GM12892 (cell line): ENCODE results near the gene KLHL41.

ENCODE experiments used
- POLR2A ChIP-seq: IDR thresholded peaks from 2 replicates; pipeline ENCODE4 v1.6.1; 2011; ENCODE audit warnings: low read depth, low read length, control low read depth
- POLR2AphosphoS5 ChIP-seq: IDR thresholded peaks from 2 replicates; pipeline ENCODE4 v1.6.1; 2011; ENCODE audit warnings: low read depth, low read length, control low read depth
- TAF1 ChIP-seq: IDR thresholded peaks from 2 replicates; pipeline ENCODE4 v1.6.1; 2011; ENCODE audit warnings: low read depth, mild to moderate bottlenecking, control low read depth, low read length, borderline replicate concordance

DNA sequence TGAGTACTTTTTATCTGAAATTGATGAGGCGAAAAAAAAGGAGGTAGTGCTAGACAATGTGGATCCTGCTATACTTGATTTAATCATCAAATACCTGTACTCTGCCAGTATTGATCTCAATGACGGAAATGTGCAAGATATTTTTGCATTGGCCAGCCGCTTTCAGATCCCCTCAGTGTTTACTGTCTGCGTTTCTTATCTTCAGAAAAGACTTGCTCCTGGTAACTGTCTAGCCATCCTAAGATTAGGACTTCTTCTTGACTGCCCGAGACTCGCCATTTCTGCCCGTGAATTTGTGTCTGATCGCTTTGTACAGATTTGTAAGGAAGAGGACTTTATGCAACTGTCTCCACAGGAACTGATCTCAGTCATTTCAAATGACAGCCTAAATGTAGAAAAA is 453 bp downstream of the KLHL41 start:
- no peak for TF ChIP-seq POLR2AphosphoS5
- no peak for TF ChIP-seq POLR2A
- TF ChIP-seq TAF1, result no peak
